Body of pancreas (tissue), 4 donors: ENCODE data around the gene APPL1.

Source experiments
- POLR2A ChIP-seq, 3 donors: fragments of 450-650 bp; IDR thresholded peaks; one replicate each; pipeline ENCODE4 v1.6.1; 2016; ENCODE audit warnings: antibody characterized with exemption in 3 of 3, mild to moderate bottlenecking in 2 of 3
- TF ChIP-seq, protein P1 (sequence below), 7 experiments: fragments of 450-650 bp in 4 of 7; fragments of 200-600 bp in 3 of 7; sonication (generic) in 3 of 7; IDR thresholded peaks; one replicate each; pipeline ENCODE4 v1.5.1; 2016 to 2019; ENCODE audit warnings: antibody characterized with exemption in 7 of 7

DNA sequence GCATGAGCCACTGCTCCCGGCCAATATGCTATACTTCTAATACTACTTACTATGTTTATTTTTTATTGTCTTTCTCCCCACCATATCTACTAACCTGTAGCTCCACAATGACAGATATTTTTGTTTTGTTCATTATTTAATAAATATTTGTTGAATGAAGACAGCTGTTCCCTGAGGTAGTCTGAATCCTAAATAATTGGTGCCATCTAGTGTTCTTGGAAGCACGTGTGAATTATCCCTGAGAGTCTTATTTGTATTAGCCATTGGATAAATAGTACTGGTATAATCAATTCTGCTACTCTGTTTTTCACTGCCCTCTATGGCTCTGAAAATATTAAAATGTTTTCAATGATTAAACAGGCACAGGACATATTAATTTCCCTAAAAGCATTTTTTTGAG is 5.6 kb upstream of the APPL1 start:
- TF ChIP-seq, protein P1, sequence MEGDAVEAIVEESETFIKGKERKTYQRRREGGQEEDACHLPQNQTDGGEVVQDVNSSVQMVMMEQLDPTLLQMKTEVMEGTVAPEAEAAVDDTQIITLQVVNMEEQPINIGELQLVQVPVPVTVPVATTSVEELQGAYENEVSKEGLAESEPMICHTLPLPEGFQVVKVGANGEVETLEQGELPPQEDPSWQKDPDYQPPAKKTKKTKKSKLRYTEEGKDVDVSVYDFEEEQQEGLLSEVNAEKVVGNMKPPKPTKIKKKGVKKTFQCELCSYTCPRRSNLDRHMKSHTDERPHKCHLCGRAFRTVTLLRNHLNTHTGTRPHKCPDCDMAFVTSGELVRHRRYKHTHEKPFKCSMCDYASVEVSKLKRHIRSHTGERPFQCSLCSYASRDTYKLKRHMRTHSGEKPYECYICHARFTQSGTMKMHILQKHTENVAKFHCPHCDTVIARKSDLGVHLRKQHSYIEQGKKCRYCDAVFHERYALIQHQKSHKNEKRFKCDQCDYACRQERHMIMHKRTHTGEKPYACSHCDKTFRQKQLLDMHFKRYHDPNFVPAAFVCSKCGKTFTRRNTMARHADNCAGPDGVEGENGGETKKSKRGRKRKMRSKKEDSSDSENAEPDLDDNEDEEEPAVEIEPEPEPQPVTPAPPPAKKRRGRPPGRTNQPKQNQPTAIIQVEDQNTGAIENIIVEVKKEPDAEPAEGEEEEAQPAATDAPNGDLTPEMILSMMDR (IDR thresholded peaks at IDR 0.05) = peak in 5 of 7 experiments; percentile 32 to 61 (median 48)
- no peak for TF ChIP-seq POLR2A (IDR thresholded peaks at IDR 0.05)
